Endodermal cell (in vitro differentiated cells): ENCODE data around the gene HLA-G. TPM values are rescaled to one million over a fixed set of nuclear protein-coding genes. Genes with fewer than 3 reads are reported as not detected.
"Not testable (repeated sequence)": the region's sequence is repeated elsewhere in the genome, so short reads cannot be mapped to it uniquely, and the experiment has no call there.

Source experiments
- DNase-seq: peaks from one replicate; pipeline ENCODE4 v3.0.0-alpha.2; 2017
- H3K27ac ChIP-seq: 2 replicates; pipeline ENCODE4 v1.5.1; 2013; ENCODE audit warnings: mild to moderate bottlenecking, low read depth, low read length, moderate library complexity
- H3K27me3 ChIP-seq: 2 replicates; pipeline ENCODE4 v1.6.1; 2013; ENCODE audit warnings: mild to moderate bottlenecking, low read length, moderate library complexity; ENCODE audit not compliant: insufficient read depth, control insufficient read depth, poor library complexity, severe bottlenecking
- H3K36me3 ChIP-seq: 2 replicates; pipeline ENCODE4 v1.7.0; 2013; ENCODE audit warnings: mild to moderate bottlenecking, low read length, moderate library complexity; ENCODE audit not compliant: control insufficient read depth, insufficient read depth
- H3K4me1 ChIP-seq: one replicate; pipeline ENCODE4 v1.7.0; 2013; ENCODE audit warnings: low read length; ENCODE audit not compliant: control insufficient read depth, insufficient read depth
- H3K4me3 ChIP-seq: 2 replicates; pipeline ENCODE4 v1.5.1; 2013; ENCODE audit warnings: mild to moderate bottlenecking, low read length, moderate library complexity
- H3K9ac ChIP-seq: 2 replicates; pipeline ENCODE4 v1.6.1; 2013; ENCODE audit warnings: mild to moderate bottlenecking, low read length, moderate library complexity; ENCODE audit not compliant: poor library complexity, severe bottlenecking; ENCODE audit errors: extremely low read depth
- H3K9me3 ChIP-seq: 2 replicates; pipeline ENCODE4 v1.6.1; 2013; ENCODE audit warnings: mild to moderate bottlenecking, low read length, moderate library complexity; ENCODE audit not compliant: control insufficient read depth
- H3K27ac Mint-ChIP-seq: 2 replicates; pipeline ENCODE4 v1.8.0; 2020; ENCODE audit warnings: mixed read lengths
- H3K27me3 Mint-ChIP-seq: 2 replicates; pipeline ENCODE4 v1.8.0; 2021; ENCODE audit warnings: mild to moderate bottlenecking, mixed read lengths; ENCODE audit not compliant: insufficient read depth
- H3K36me3 Mint-ChIP-seq: 2 replicates; pipeline ENCODE4 v1.8.0; 2020; ENCODE audit warnings: low read depth, mixed read lengths
- H3K4me1 Mint-ChIP-seq: 2 replicates; pipeline ENCODE4 v1.8.0; 2020; ENCODE audit warnings: mixed read lengths
- H3K4me3 Mint-ChIP-seq: 2 replicates; pipeline ENCODE4 v1.8.0; 2020; ENCODE audit warnings: mild to moderate bottlenecking, moderate library complexity, mixed read lengths
- H3K9me3 Mint-ChIP-seq: 2 replicates; pipeline ENCODE4 v1.8.0; 2020; ENCODE audit warnings: mild to moderate bottlenecking, mixed read lengths
- WGBS, 2 experiments: methylation state at CpG; one replicate each; pipeline versions ENCODE4 v1.1.5 to v1.1.7; 2013; ENCODE audit warnings: missing lambda C conversion rate in 2 of 2, mixed read lengths in 1 of 2; ENCODE audit not compliant: insufficient coverage in 1 of 2, insufficient read length in 1 of 2; 5-methylcytosine and 5-hydroxymethylcytosine counted together
- long read RNA-seq, 4 experiments: library from polyadenylated mRNA in 2 of 4; library from RNA in 1 of 4; library from capped mRNA in 1 of 4; stranded (forward) in 3 of 4; unstranded in 1 of 4; transcript quantifications; one replicate each; pipeline ENCODE4 v2.0.0, GENCODE V29; 2020 to 2021; ENCODE audit warnings: inconsistent platforms in 1 of 4
- polyA plus RNA-seq, 2 experiments: library from polyadenylated mRNA; stranded (reverse); fragments of 50-300 nt; gene quantifications; one replicate each; pipeline ENCODE4 v1.2.3, GENCODE V29; 2013
- total RNA-seq, 2 donors: library from RNA; stranded (reverse); fragmentation: NEBNext Ultra II Directional in 1 of 2; extraction: Animal tissue kit (Norgen Biotek cat#: 25700) in 1 of 2; gene quantifications; 2 replicates in 1 of 2; 3 replicates in 1 of 2; pipeline ENCODE4 v1.2.1, GENCODE V29; 2021
- TF ChIP-seq, protein P1 (sequence below): fragments of 200-600 bp; sonication (generic); conservative IDR thresholded peaks from 2 replicates; pipeline ENCODE4 v1.5.0; 2021; ENCODE audit warnings: antibody characterized with exemption, mild to moderate bottlenecking

HLA-G gene
- total RNA-seq, result 1 to 10 TPM in 1 of 2 donors, under 1 TPM in 1; 0.58 to 1.1 TPM
- not detected for polyA plus RNA-seq (2013, experiment 1 of 2)
- polyA plus RNA-seq (2013, experiment 2 of 2), result not detected
- long read RNA-seq, experiment 1, result 0 reads
- long read RNA-seq, experiment 2, result 0 reads
- long read RNA-seq, experiment 3, result 0 reads
- long read RNA-seq, experiment 4, result 0 reads

DNA sequence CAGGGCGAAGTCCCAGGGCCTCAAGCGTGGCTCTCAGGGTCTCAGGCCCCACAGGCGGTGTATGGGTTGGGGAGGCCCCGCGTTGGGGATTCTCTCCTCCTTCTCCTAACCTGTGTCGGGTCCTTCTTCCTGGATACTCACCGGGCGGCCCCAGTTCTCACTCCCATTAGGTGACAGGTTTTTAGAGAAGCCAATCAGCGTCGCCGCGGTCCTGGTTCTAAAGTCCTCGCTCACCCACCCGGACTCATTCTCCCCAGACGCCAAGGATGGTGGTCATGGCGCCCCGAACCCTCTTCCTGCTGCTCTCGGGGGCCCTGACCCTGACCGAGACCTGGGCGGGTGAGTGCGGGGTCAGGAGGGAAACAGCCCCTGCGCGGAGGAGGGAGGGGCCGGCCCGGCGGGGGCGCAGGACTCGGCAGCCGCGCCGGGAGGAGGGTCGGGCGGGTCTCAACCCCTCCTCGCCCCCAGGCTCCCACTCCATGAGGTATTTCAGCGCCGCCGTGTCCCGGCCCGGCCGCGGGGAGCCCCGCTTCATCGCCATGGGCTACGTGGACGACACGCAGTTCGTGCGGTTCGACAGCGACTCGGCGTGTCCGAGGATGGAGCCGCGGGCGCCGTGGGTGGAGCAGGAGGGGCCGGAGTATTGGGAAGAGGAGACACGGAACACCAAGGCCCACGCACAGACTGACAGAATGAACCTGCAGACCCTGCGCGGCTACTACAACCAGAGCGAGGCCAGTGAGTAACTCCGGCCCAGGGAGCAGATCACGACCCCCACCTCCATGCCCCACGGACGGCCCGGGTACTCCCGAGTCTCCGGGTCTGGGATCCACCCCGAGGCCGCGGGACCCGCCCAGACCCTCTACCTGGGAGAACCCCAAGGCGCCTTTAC lies at the start of gene HLA-G:
TSS of gene HLA-G (plus strand) at position 247 of the 892 bp plus-strand sequence. CDS start at position 267, 20 bp downstream.
- peaks cover 79% of the 10 kb centered on the region for H3K27me3 ChIP-seq
- H3K27me3 Mint-ChIP-seq, result peaks cover 94% of the 10 kb centered on the region
- peak; percentile 75 for DNase-seq

DNA sequence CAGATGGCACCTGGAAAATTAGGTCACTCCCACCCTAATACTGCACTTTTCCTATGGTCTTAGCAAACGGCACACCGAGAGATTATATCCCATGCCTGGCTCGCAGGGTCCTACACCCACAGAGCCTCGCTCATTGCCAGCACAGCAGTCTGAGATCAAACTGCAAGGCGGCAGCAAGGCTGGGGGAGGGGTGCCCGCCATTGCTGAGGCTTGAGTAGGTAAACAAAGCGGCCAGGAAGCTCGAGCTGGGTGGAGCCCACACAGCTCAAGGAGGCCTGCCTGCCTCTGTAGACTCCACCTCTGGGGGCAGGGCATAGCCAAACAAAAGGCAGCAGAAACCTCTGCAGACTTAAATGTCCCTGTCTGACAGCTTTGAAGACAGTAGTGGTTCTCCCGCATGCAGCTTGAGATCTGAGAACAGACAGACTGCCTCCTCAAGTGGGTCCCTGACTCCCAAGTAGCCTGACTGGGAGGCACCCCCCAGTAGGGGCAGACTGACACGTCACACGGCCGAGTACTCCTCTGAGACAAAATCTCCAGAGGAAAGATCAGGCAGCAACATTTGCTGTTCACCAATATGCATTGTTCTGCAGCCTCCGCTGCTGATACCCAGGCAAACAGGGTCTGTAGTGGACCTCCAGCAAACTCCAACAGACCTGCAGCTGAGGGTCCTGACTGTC lies 47.5 kb upstream of the HLA-G start:
- H3K27ac Mint-ChIP-seq, H3K36me3 Mint-ChIP-seq, H3K4me3 ChIP-seq, H3K36me3 ChIP-seq, H3K27ac ChIP-seq, H3K9me3 ChIP-seq, H3K4me1 ChIP-seq, DNase-seq, H3K9ac ChIP-seq, H3K4me3 Mint-ChIP-seq, H3K27me3 ChIP-seq, H3K4me1 Mint-ChIP-seq: not testable (repeated sequence)
- Mint-ChIP-seq H3K27me3 (peaks cover 25% of the 10 kb centered on the region), H3K9me3 (peaks cover 33% of the 10 kb centered on the region)
- 83 to 84% methylated on average over 9 to 13 of the region's 13 CpGs for WGBS, 2 experiments

More for the DNA sequence above, at the start of gene HLA-G:
- Histone ChIP-seq H3K4me3 (peak within 1 kb of the TSS; percentile 64), H3K9ac (no peak within 1 kb of the TSS), H3K27ac (no peak within 1 kb of the TSS), H3K36me3 (no peaks in the 10 kb centered on the region), H3K4me1 (no peaks in the 10 kb centered on the region), H3K9me3 (no peaks in the 10 kb centered on the region)
- Mint-ChIP-seq H3K4me3 (peak within 1 kb of the TSS; percentile 55), H3K4me1 (no peaks in the 10 kb centered on the region), H3K36me3 (no peaks in the 10 kb centered on the region), H3K9me3 (no peaks in the 10 kb centered on the region), H3K27ac (no peak within 1 kb of the TSS)
- WGBS, 2 experiments, result 7 to 14% methylated on average over 31 to 75 of the region's 75 CpGs
- TF ChIP-seq, protein P1, sequence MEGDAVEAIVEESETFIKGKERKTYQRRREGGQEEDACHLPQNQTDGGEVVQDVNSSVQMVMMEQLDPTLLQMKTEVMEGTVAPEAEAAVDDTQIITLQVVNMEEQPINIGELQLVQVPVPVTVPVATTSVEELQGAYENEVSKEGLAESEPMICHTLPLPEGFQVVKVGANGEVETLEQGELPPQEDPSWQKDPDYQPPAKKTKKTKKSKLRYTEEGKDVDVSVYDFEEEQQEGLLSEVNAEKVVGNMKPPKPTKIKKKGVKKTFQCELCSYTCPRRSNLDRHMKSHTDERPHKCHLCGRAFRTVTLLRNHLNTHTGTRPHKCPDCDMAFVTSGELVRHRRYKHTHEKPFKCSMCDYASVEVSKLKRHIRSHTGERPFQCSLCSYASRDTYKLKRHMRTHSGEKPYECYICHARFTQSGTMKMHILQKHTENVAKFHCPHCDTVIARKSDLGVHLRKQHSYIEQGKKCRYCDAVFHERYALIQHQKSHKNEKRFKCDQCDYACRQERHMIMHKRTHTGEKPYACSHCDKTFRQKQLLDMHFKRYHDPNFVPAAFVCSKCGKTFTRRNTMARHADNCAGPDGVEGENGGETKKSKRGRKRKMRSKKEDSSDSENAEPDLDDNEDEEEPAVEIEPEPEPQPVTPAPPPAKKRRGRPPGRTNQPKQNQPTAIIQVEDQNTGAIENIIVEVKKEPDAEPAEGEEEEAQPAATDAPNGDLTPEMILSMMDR, result no peak

DNA sequence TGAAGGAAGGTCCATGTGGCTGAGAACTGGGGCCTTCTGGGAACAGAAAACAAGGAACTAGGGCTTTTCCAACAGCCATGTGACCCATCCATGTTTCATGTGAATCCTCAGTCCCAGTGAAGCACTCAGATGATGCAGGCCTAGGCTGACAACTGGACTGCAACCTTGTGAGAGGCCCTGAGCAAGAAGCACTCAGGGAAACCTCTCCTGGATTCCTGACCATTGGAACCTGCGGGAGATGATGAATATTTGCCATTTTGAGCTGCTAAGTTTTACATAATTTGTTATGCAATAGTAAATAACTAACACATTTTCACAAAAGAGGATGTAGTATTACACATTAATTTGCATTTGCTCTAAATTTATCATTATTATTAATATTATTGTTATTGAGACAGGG lies 38.4 kb upstream of the HLA-G start:
- Mint-ChIP-seq H3K27ac (no peak overlapping the region), H3K4me3 (no peak overlapping the region), H3K9me3 (peaks cover 7% of the 10 kb centered on the region), H3K27me3 (peaks cover 49% of the 10 kb centered on the region), H3K36me3 (no peaks in the 10 kb centered on the region), H3K4me1 (no peaks in the 10 kb centered on the region)
- Histone ChIP-seq H3K4me1 (no peaks in the 10 kb centered on the region), H3K9ac (no peak overlapping the region), H3K27me3 (peaks cover 45% of the 10 kb centered on the region), H3K9me3 (no peaks in the 10 kb centered on the region), H3K36me3 (no peaks in the 10 kb centered on the region), H3K27ac (no peak overlapping the region), H3K4me3 (no peak overlapping the region)
- TF ChIP-seq, protein P1, result no peak
- DNase-seq, result no peak
- WGBS, 2 experiments, result 90% methylated on average over 1 of the region's 1 CpG; no CpG with 5 or more reads in 1 of the 2 experiments
